HG03095 (cell line): ENCODE measurements around the gene CHMP3.
"Not testable (repeated sequence)": the region's sequence is repeated elsewhere in the genome, so short reads cannot be mapped to it uniquely, and the experiment has no call there.

Experiments used
- ATAC-seq: cut with Tn5 transposase; IDR thresholded peaks from one replicate; pipeline ENCODE4 v1.9.1; 2021; ENCODE audit warnings: moderate library complexity; ENCODE audit not compliant: unreplicated experiment

The CHMP3 gene

DNA sequence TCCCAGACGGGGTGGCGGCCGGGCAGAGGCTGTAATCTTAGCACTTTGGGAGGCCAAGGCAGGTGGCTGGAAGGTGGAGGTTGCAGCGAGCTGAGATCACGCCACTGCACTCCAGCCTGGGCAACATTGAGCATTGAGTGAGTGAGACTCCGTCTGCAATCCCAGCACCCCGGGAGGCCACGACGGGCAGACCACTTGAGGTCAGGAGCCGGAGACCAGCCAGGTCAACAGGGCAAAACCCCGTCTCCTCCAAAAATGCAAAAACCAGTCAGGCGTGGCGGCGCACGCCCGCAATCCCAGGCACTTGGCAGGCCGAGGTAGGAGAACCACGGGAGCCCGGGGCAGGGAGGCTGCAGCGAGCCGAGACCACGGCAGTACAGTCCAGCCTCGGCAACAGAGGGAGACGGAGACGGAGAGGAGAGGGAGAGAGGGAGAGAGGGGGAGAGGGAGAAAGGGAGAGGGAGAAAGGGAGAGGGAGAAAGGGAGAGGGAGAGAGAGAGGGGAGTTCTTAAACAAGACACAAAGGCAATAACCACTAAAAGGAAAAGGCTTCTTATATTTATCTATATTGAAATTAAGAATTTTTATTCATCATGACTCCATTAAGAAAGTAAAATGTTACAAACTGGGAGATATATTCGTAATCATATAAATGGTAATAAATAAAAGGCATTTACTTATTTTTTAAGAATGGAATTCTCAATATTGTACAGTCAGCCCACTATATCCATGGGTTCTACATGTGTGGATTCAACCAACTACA lies 13.1 kb downstream of the CHMP3 start:
- not testable (repeated sequence) for ATAC-seq

- ATAC-seq, result not testable (repeated sequence)
Measured at GRCh38 chr2:86549440-86549839, 13.8 kb downstream of the CHMP3 start.

- not testable (repeated sequence) for ATAC-seq
Measured at GRCh38 chr2:86548913-86549396, 14.3 kb downstream of the CHMP3 start.

- not testable (repeated sequence) for ATAC-seq
Measured at GRCh38 chr2:86548165-86548912, 14.9 kb downstream of the CHMP3 start.

- ATAC-seq, result not testable (repeated sequence)
Measured at GRCh38 chr2:86545296-86545924, 17.8 kb downstream of the CHMP3 start.

DNA sequence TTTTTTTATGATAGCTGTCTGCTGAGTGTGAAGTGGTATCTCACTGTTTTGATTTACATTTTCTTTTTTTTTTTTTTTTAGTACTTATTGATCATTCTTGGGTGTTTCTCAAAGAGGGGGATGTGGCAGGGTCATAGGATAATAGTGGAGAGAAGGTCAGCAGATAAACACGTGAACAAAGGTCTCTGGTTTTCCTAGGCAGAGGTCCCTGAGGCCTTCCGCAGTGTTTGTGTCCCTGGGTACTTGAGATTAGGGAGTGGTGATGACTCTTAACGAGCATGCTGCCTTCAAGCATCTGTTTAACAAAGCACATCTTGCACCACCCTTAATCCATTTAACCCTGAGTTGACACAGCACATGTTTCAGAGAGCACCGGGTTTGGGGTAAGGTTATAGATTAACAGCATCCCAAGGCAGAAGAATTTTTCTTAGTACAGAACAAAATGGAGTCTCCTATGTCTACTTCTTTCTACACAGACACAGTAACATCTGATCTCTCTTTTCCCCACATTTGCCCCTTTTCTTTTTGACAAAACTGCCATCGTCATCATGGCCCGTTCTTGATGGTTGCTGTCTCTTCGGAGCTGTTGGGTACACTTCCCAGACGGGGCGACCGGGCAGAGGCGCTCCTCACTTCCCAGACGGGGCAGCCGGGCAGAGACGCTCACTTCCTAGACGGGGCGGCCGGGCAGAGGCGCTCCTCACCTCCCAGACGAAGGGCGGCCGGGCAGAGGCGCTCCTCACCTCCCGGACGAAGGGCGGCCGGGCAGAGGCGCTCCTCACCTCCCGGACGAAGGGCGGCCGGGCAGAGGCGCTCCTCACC lies 18.8 kb downstream of the CHMP3 start:
- not testable (repeated sequence) for ATAC-seq

GRCh38 chr2:86543793-86544192 lies 19.4 kb downstream of the CHMP3 start:
- ATAC-seq, result no peak

DNA sequence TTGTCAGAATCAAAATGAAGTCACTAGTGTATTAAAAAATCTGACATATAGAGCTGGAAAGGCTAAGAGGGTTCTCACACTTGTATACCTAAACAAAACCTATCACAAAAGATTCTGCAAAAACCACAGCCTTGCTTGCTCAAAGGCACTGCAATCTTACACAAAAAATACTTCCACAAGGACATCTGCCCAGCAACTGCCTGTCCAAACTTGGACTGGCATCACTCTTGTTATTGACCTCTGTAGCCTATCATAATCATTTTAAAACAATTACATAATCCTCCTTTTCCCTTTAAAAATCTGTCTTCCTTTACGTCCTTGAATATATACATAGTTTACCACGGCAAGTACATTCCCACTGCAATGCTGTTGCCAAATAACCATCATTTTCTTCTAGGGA lies 19.9 kb downstream of the CHMP3 start:
- ATAC-seq, result no peak

GRCh38 chr2:86542814-86543213 lies 20.4 kb downstream of the CHMP3 start:
- no peak for ATAC-seq

DNA sequence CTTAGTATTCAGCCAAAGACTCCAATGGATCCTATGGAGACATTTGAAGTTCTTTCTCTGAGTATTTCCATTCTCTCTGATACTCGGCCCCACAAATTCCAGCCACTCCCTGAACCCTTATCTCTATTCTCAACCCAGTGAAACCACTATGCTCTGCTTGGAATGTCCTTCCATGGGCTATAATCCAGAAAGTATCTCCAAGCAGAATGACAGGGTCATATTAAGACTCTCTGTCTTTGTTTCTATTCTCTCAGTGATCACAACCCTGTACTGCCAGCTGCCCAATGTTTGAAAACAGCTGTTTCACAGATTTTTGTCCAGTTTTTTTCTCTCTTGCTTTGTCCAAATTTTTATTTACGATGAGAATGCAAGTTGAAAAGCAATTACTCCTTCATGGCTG lies 21.9 kb downstream of the CHMP3 start:
- no peak for ATAC-seq

GRCh38 chr2:86533589-86533988 lies 29.7 kb downstream of the CHMP3 start:
- ATAC-seq, result no peak

DNA sequence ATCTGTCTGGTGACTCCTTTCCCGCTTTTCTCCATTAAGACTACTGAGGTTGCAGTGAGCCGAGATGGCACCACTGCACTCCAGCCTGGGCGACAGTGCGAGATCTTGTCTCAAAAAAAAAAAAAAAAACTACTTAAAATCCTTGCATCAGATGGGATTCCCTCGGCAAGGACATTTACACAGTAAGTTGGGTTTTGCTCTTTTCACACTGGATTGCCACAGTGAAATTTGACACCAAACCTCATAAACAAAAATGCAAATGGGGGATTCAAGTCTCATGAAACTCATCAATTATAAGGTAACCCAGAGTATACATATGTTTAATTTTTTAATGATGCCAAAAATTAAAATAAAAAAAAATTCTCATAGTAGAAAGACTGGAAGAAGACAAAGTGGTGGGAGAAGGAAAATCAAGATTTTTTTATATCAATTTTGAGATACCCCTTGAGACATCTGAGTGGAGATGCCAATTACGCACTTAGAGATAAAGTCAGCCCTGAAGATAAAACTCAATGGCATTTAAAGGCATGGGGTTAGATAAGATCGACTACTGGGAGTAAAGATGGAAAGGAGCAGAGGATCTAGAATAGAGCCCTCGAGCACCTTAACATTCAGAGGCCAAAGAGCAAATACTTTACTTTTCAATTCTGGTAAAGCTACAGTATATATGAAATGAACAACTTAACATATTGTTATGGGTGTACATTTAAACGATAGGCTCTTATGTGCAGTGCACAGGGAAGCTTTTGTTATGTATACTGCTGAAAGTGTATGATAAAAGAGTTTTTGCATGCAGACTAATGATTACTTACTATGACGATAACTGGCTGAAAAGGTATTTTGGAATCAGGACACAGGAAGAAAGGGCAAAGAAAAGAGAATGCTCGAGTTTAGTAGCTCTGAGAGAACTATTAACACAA lies 37.6 kb downstream of the CHMP3 start:
- no peak for ATAC-seq

DNA sequence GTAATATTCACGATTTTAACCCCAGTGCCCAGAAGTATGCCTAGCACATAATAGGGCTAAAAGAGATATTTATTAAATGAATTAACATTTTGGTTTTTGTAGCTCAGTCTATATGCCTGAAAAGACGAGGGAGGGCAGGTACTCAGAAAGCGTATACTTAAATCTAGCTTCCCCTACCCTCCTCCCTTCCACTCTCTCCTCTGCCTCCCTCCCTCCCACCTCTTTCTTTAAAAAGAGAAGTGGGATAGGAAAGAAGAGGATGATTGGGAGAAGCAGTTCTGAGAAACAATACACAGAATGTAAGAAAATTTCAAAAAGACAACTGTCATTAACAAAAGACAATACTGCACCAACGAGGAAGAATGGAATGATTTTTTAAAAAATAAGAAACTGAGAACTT lies 39.8 kb downstream of the CHMP3 start:
- no peak for ATAC-seq

DNA sequence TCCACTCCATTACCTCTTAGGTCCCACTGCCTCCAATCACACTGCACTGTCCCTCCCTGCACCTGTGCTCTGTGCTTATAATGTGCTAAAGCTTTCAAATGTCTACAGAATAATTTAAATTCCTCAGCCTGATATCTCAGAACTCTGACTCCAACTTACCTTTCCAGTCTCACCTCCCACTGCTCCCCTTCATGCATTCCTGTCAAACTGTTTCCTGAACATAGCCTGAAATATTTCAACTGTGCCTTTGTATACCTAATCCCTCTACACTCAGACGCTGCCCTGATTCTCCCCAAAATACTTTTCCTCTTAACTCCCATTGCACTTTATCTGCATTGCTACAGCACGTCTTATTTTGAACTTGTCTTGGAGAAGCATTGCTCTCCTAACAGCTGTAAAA lies 40.5 kb downstream of the CHMP3 start:
- no peak for ATAC-seq

DNA sequence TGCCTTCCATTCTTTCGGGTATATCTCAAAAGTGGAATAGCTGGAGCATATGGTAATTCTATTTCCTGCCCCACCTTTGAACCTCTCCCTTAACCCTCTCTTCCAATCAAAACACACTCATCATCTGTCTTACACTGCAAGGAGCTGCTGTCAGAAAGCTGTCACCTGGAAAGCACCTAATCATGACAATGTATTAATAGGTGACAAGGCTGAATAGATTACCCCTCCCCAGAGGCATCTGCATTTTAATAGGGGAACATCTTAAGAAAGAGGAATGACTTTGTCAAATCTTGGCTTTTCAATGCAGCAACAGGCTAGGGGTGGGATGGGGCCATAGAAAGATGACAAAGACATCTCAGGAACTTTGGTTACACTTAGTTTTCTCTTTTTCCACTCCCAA lies 41.3 kb downstream of the CHMP3 start:
- ATAC-seq, result no peak

DNA sequence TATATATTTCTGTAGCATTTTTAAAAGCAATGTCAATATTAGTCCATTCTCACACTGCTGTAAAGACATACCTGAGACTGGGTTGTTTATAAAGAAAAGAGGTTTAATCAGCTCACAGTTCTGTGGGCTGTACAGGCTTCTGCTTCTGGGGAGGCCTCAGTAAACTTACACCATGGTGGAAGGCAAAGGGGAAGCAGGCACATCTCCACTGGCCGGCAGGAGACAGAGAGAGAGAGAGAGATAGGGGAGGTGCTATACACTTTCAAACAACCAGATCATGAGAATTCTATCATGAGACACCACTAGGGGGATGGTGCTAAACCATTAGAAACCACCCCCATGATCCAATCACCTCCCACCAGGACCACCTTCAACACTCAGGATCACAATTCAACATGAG lies 43.1 kb downstream of the CHMP3 start:
- ATAC-seq, result no peak

- ATAC-seq, result no peak
Measured at GRCh38 chr2:86519349-86519748, 43.9 kb downstream of the CHMP3 start.

GRCh38 chr2:86518481-86518880 lies 44.8 kb downstream of the CHMP3 start:
- no peak for ATAC-seq

- no peak for ATAC-seq
Measured at GRCh38 chr2:86513948-86514660, 49.1 kb downstream of the CHMP3 start.
